GM04503 (cell line): ENCODE measurements around the gene NUP85.
"Not testable (repeated sequence)": the region's sequence is repeated elsewhere in the genome, so short reads cannot be mapped to it uniquely, and the experiment has no call there.

Experiments used
- DNase-seq: peaks from one replicate; pipeline ENCODE4 v3.0.0-alpha.2; 2012; ENCODE audit warnings: low read depth

The NUP85 gene, protein sequence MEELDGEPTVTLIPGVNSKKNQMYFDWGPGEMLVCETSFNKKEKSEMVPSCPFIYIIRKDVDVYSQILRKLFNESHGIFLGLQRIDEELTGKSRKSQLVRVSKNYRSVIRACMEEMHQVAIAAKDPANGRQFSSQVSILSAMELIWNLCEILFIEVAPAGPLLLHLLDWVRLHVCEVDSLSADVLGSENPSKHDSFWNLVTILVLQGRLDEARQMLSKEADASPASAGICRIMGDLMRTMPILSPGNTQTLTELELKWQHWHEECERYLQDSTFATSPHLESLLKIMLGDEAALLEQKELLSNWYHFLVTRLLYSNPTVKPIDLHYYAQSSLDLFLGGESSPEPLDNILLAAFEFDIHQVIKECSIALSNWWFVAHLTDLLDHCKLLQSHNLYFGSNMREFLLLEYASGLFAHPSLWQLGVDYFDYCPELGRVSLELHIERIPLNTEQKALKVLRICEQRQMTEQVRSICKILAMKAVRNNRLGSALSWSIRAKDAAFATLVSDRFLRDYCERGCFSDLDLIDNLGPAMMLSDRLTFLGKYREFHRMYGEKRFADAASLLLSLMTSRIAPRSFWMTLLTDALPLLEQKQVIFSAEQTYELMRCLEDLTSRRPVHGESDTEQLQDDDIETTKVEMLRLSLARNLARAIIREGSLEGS

DNA sequence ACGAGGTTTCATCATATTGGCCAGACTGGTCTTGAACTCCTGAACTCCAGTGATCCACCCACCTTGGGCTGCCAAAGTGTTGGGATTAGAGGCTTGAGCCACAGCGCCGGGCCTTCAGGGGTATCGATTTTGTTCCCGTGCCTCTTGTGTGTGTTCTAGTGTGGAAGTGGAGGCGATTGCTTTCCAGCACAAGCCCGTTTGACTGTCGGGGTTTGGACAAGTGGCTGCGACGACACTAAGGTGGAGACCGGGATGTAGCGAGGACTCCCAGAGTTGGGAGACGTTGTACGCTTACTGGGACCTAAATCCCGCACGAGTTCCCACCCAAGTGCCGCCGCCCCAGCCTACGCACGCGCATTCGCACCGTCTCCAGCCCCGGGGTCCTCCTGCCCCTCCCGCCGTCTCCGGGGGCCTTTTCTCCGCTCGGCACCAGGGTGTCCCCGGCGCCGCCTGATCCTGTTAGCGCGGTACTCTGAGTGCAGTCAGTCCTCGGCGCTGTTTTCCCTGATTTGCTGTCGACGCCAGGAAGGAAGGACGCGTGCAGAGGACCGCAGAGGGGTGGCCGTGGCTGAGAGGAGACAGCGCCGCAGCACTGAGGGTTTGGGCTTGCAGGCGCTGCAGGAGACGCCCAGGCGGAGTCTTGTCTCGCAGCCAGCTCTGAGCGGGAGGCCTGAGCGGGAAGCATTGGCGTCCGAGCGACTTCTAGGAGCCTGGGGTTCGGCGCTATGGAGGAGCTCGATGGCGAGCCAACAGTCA lies at the start of gene NUP85:
Gene NUP85, plus strand, starts transcription at position 643 of the 756 bp plus-strand sequence. Its CDS starts 83 bp downstream, at position 726.
- DNase-seq = peak; percentile 60

DNA sequence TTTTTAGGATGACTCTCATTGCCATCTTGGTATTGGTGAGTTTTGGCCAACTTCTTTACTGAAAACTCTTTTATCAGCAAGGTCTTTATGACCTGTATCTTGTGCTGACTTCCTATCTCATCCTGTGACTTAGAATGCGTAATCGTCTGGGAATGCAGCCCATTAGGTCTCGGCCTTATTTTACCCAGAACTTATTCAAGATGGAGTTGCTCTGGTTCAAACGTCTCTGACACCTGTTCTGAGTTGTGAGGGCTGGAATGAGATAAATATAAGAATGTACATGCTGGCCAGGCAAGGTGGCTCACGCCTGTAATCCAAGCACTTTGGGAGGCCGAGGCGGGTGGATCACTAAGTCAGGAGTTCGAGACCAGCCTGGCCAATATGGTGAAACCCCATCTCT lies 47.0 kb upstream of the NUP85 start:
- DNase-seq = not testable (repeated sequence)

DNA sequence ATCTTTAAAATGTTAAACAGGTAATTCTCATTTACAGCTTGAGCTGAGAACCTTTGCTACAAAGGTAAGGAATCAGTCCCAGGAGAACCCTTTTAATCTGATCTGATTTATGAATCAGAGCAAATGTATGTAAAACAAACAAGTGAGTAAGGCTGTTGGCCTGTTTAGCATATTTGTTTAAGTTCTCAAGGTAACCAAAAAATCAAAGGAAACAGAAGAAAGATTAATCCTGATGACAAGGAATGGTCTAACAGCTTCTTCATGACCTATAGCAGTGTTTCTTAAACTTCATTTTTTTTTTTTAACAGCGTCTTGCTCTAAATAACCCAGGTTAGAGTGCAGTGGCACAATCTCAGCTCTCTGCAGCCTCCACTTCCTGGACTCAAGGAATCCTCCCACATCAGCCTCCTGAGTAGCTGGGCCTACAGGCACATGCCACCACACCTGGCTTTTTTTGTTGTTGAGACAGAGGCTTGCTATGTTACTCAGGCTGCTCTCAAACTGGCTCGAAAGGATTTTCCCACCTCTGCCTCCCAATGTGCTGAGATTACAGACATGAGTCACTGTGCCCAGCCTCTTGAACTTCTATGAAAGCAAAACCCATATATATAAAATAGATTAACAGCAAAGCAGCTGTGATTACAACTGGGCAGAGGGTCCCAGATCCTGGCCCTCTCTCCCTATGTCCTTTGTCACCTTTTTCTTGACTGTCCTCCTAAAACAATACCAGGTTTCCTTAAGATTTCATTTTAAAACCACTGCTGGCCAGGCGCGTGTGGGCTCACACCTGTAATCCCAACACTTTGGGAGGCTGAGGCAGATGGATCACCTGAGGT lies 46.1 kb upstream of the NUP85 start:
- DNase-seq = no peak

DNA sequence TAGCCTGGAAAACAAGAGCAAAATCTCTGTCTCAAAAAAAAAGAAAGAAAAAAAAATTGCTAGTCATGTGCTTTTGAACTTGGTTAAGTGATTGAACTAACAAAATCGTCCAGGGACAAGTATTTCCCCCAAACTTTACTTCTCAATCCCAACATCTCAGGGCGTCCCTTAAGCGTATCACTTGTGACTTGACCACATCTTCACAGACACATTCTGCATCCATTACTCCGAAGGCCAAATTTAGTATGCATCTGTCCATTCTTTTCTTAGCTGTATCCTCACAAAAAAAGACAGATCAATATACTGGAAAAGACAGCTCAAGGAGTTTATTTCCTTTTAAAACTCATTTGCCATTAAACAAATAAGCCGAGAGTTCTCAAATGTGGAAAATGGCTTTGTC lies 45.3 kb upstream of the NUP85 start:
- DNase-seq = no peak

DNA sequence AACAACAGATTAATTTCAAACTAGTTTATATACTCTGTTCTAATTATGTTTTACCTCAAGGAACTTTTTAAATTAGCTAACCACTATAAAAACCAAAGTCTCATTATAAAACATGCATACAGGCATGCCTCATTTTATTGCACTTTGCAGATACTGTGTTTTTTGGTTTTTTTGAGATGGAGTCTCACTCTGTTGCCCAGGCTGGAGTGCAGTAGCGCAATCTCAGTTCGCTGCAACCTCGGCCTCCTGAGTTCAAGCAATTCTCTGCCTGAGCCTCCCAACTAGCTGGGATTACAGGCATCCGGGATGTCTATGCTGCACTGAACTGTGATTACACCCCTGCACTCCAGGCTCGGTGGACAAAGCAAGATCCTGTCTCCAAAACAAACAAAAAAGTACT lies 42.4 kb upstream of the NUP85 start:
- no peak for DNase-seq

DNA sequence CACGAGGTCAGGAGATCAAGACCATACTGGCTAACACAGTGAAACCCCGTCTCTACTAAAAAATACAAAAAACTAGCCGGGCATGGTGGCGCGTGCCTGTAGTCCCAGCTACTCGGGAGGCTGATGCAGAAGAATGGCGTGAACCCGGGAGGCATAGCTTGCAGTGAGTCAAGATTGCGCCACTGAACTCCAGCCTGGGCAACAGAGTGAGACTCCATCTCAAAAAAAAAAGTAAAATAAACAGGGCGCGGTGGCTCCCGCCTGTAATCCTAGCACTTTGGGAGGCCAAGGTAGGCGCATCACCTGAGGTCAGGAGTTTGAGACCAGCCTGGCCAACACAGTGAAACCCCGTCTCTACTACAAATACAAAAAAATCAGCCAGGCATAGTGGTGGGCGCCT lies 40.9 kb upstream of the NUP85 start:
- DNase-seq = not testable (repeated sequence)

DNA sequence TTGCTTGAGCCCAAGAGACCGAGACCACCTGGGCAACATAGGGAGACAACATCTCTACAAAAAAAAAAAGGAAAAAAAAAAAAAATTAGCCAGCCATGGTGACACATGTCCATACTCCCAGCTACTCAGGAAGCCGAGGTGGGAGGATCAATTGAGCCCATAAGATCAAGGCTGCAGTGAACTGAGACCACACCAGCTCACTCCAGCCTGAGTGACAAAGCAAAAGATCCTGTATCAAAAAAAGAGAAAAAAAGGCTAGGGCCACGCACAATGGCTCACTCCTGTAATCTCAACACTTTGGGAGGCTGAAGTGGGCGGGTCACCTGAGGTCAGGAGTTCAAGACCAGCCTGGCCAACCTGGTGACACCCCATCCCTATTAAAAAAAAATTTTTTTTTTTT lies 36.5 kb upstream of the NUP85 start:
- no peak for DNase-seq

DNA sequence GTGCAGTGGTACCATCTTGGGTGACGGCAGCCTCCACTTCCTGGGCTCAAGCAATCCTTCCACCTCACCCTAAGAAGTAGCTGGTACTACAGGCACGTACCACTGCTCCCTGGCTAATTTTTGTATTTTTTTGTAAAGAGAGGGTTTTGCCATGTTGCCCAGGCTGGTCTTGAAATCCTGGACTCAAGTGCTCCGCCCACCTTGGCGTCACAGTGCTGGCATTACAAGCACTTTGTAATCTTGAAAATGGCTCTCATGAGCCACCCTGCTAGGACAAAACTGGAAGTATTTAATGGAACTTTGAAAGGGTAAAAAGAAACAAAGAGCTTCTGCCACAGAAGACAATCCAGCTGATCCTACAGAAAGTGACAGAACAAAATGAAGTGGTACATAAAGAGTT lies 32.0 kb upstream of the NUP85 start:
- DNase-seq = no peak

DNA sequence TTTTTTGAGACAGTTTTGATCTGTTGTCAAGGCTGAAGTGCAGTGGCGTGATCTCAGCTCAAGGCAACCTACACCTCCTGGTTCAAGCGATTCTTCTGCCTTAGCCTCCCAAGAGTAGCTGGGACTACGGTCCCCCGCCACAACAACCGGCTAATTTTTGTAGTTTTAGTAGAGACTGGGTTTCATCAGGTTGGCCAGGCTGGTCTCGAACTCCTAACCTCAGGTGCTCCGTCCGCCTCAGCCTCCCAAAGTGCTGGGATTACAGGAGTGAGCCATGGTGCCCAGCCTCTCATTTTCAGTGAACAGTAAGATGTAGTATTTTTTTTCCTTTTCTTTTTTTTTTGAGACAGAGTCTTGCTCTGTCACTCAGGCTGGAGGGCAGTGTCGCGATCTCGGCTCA lies 30.5 kb upstream of the NUP85 start:
- DNase-seq = no peak

DNA sequence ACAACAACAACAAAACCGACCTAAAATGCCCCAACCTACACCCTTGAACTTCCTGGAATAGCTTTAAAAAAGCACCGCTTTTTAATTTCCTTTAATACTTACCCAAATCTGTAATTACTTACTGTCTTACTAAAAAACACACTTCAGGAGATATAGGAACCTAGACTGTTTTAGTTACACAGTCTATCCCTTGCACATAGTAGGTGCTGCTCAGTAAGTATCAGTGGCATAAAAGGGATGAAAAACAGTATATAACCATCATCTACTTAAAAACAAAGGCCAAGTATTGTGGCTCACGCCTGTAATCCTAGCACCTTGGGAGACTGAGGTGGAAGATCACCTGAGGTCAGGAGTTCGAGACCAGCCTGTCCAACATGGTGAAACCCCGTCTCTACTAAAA lies 28.9 kb upstream of the NUP85 start:
- DNase-seq = no peak

DNA sequence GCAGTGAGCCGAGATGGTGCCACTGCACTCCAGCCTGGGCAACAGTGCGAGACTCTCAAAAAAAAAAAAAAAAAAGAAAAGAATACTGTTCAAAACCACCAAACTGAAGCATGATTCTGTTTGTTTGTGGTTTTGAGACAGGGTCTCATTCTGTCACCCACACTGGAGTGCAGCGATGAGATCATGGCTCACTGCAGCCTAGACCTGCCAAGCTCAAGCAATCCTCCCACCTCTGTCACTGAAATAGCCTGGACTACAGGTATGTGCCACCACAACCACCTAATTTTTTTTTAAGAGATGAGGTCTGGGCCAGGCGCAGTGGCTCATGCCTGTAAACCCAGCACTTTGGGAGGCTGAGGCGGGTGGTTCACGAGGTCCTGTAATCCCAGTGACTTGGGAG lies 27.0 kb upstream of the NUP85 start:
- DNase-seq = no peak

DNA sequence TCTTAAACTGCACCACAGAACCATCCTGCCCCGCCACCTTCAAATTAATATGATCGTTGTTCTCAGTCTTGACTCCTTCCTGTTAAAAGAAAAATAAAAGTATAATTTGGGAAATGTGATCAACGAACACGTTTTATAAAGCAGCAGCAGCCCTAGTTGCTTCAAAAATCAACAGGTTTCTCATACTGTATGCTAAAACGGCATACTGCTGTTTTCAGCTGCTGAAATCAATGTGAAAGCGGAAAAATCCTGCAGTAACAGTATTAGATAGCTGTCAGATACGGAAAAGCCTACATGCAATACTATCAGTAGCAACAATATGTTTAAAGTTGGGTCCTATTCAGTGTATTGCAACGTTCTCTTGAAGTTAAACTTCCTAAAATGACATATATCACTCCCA lies 24.4 kb upstream of the NUP85 start:
- no peak for DNase-seq

DNA sequence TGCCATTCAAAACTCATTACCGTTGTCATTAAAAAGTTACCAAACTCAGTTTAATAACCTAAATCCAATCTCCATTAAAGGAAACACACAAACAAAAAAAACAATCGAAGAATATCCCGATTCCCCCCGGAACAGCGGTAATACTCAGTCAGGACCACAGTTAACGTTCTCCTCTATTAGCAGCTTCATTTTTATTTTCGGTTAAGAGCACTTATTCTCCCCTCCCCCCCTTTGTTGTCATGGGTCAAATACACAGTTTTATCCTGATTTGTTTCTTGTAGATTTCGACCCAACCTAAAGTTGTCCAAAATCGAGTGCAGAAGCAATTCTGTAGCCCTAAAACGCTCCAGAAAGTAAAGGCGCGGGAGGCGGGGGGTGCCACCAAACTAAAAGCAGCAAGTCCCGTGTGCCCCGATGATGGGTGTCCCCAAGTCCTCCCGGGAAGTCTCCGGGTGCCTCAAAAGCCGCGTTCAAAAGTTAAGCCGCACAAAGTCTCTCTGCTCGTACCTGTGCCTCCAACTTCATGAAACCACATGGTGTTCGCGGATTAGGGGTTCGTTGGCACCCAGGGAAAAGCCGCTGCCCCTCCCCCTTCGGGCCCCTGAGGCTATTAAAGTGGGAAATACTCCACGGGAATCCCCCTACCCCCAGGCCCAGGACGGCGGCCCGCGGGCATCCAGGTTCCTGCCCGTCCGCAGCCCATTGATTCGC lies 23.7 kb upstream of the NUP85 start:
- no peak for DNase-seq

DNA sequence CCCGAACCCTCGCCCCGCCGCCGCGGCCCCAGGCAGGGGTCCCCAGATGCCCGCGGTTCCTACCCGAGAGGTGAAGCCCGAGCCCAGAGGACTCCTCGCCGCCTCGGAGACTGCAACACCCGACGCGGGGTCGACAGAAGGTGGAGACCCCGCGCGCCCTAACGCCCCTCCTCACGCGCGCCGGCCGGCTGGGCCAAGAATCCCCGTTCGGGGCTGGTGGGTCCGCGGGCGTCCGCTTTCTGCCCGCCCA lies 23.2 kb upstream of the NUP85 start:
- DNase-seq = no peak

DNA sequence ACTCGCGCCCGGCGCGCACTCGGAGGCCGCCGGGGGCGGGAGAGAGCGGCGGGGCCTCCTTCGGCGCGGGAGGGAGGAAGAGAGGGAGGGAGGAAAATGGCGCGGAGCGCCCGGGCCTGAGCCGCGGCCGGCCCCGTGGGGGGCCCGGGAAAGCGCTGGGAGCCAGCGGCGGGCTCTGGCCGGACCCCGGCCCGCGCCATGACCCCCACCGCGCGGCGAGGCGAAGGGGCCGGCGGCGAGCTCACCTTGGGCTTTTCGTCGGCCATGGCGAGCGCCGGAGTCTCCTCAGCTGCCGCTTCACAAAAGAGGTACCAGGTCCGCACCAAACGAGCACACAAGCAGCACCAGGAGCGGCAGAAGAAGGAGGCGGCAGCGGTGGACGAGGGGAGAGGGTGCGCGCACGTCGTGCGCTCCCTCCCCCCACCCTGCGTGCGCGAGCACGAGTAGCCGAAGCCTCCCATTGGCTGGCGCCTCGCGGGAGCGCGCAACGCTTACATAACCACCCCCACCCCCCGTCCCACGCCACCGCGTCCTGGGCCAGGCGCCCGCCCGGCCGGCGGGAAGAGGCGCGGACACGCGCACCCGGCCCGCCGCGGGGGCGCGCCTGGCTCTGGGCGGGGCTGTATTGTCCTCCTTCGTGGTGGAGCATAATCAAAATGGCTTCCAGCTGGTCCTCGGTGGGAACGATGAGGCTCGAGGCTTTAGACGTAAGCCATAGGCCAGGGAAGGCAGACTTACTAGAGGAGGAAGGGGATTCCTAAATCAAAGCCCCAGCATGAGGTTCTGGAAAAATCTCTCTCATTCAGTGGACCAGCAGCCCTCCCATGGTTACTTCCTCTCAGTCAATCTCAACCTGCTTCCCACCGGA lies 22.7 kb upstream of the NUP85 start, which contains the start of gene SUMO2:
Gene SUMO2, minus strand, starts transcription at position 391 of the 868 bp plus-strand sequence. Its CDS starts 125 bp downstream, at position 266.
- peak; percentile 55 for DNase-seq

DNA sequence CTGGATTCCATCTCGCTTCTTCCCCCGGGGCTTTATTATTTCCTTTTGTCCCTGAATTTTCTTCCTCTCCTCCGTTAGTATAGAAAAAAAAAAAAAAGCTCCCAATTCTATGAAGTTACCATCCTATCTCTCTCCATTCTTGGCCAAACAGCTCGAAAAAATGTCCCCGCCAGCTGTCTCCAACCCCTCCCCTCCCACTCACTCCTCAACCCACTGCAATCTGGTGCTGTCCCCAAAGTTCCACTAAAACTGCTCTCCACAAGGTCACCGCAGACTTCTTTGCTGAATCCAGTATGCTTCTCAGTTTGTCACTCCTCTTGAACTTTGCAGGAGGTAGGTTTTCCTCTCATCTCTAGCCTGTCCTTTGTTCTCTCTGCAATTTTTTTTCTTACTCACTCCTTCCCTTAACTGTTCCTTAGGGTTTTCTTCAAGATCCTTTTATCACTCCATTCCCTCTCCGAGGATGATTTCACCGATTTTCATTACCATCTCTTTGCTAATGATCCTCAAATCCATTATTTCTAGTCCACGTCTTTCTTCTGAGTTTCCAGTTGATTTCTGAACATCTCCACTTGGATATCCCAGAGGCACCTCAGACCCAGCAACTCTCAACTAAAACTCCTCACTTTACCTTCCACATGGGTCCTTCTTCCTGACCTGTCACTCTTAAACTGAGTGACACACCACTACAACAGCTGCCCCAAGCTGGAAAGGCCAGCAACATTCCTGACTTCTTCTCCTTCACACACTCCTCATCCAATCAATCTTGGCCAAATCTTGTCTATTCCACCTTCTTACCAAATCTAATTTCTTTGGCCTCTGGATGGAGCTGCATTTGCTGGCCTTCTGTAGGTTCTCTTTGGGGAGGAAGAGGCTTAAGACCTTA lies 21.2 kb upstream of the NUP85 start:
- DNase-seq = no peak

DNA sequence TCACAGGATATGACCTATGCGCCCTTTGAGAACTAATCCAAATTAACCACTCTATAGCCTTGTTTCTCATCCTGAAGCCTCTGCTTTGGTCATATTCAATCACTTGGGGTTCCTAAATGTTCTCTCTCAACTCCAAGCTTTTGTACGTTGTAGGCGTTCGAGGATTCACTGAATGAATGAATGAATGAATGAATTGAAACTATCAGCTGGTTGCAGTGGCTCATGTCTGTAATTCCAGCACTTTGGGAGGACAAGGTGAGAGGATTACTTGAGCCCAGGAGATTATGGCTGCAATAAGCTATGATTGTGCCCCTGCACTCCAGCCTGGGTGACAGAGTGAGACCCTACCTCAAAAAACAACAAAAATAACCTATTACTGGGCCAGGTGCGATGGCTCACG lies 16.9 kb upstream of the NUP85 start:
- no peak for DNase-seq

DNA sequence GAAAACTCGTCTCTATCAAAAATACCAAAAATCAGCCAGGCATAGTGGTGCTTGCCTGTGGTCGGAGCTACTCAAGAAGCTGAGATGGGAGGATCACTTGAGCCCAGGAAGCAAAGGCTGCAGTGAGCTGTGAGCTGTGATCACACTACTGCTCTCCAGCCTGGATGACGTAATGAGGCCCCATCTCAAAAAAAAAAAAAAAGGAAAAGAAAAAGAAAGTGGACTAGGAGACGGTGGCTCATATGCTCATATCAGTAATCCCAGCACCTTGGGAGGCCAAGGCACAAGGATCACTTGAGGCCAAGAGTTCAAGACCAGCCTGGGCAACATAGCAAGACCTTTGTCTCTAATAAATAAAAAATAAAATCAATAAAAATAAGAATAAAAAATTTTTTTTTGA lies 13.9 kb upstream of the NUP85 start:
- DNase-seq = no peak

DNA sequence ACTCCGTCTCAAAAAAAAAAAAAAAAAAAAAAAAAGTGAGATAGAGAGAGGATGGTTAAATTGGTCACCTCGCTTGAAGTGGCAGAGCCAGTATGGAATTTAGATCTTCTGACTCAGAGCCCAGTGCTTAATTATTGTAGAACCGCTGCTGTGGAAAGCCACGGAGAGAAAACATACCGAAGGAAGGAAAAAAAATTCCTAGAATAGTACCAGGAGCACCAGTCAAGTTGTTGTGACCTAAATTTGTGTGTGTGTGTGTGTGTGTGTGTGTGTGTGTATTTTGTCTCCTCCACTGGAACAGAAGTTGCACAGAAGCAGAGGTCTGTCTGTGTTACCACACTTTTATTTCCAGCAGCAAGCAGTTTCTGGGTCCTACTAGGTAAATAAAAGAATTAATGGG lies 10.6 kb upstream of the NUP85 start:
- DNase-seq = no peak
